Suppressor macrophage (primary cell): ENCODE results near the gene HIPK2.
"Not testable (repeated sequence)": the region's sequence is repeated elsewhere in the genome, so short reads cannot be mapped to it uniquely, and the experiment has no call there.

Experiments used
- DNase-seq, 4 experiments: peaks; one replicate each; pipeline ENCODE4 v3.0.0-alpha.2; 2020 to 2022

The HIPK2 gene

GRCh38 chr7:139563856-139564255 lies 213.9 kb downstream of the HIPK2 start:
- no peak for DNase-seq

GRCh38 chr7:139562961-139563565 lies 214.7 kb downstream of the HIPK2 start:
- DNase-seq, result peak; percentile 26 to 58 (median 50)

GRCh38 chr7:139562491-139562890 lies 215.3 kb downstream of the HIPK2 start:
- DNase-seq, result no peak

GRCh38 chr7:139560678-139561077 lies 217.1 kb downstream of the HIPK2 start:
- no peak for DNase-seq

GRCh38 chr7:139560199-139560598 lies 217.6 kb downstream of the HIPK2 start:
- DNase-seq, result no peak

- DNase-seq, result no peak
Measured at GRCh38 chr7:139559364-139560105, 218.3 kb downstream of the HIPK2 start.

GRCh38 chr7:139557857-139558581 lies 219.8 kb downstream of the HIPK2 start:
- no peak for DNase-seq

GRCh38 chr7:139553991-139554700 lies 223.7 kb downstream of the HIPK2 start:
- DNase-seq, result not testable (repeated sequence)

- peak; percentile 11 to 54 (median 50) for DNase-seq
Measured at GRCh38 chr7:139548302-139549028, 229.3 kb downstream of the HIPK2 start.

- no peak for DNase-seq
Measured at GRCh38 chr7:139544645-139545044, 233.2 kb downstream of the HIPK2 start.

GRCh38 chr7:139543801-139544603 lies 233.8 kb downstream of the HIPK2 start:
- DNase-seq, result peak; percentile 63 to 75 (median 72)

- DNase-seq, result no peak
Measured at GRCh38 chr7:139542308-139543151, 235.3 kb downstream of the HIPK2 start.

- DNase-seq, result no peak
Measured at GRCh38 chr7:139541600-139542307, 236.0 kb downstream of the HIPK2 start.

GRCh38 chr7:139540203-139540602 lies 237.6 kb downstream of the HIPK2 start:
- no peak for DNase-seq

- no peak for DNase-seq
Measured at GRCh38 chr7:139538881-139539635, 238.7 kb downstream of the HIPK2 start.

- no peak for DNase-seq
Measured at GRCh38 chr7:139536152-139536551, 241.6 kb downstream of the HIPK2 start.

- DNase-seq, result no peak
Measured at GRCh38 chr7:139534966-139535651, 242.7 kb downstream of the HIPK2 start.

GRCh38 chr7:139534096-139534495 lies 243.7 kb downstream of the HIPK2 start:
- no peak for DNase-seq
